Measurements from ENCODE around the gene FGFR4. TPM values are rescaled to one million over a fixed set of nuclear protein-coding genes. Genes with fewer than 3 reads are reported as not detected.

The FGFR4 gene
- total and polyA plus RNA-seq, 2 experiments from 2014 or later: 43.4 to 150 TPM

GRCh38 chr5:177089825-177090641, 3.3 kb downstream of the FGFR4 start:
- H2AFZ ChIP-seq: no peak overlapping the region
- ATAC-seq: no peak
- H3F3A ChIP-seq (replicated peaks; ENCODE audit: low read depth): peaks cover 17% of the 10 kb centered on the region
- H3K36me3 ChIP-seq (ENCODE audit: insufficient read depth): peaks cover 5% of the 10 kb centered on the region
- H4K20me1 ChIP-seq (replicated peaks; ENCODE audit: insufficient read depth): peaks cover 8% of the 10 kb centered on the region; the same call in 1 of the 2 replicates
- no peak overlapping the region for H3K27ac ChIP-seq (ENCODE audit: low read depth)
- Mint-ChIP-seq H3K9me3 (no peaks in the 10 kb centered on the region; the same call in 2 of the 3 replicates), H3K27ac (no peak overlapping the region), H3K4me3 (no peak overlapping the region), H3K27me3 (ENCODE audit: insufficient read depth, low read depth, poor library complexity) (peaks cover 11% of the 10 kb centered on the region), H3K36me3 (ENCODE audit: low read depth) (peaks cover 33% of the 10 kb centered on the region), H3K4me1 (peaks cover 26% of the 10 kb centered on the region)
- TF ChIP-seq ZNF114 (CRISPR knock-in tag; IDR thresholded peaks at IDR 0.05) (no peak), EZH2 (IDR thresholded peaks at IDR 0.05; ENCODE audit: low read depth, unreplicated experiment) (no peak), STAT1 (IDR thresholded peaks at IDR 0.05; ENCODE audit: unreplicated experiment) (no peak), NANOG (IDR thresholded peaks at IDR 0.05; ENCODE audit: borderline replicate concordance) (no peak)
- TF ChIP-seq, protein P1, sequence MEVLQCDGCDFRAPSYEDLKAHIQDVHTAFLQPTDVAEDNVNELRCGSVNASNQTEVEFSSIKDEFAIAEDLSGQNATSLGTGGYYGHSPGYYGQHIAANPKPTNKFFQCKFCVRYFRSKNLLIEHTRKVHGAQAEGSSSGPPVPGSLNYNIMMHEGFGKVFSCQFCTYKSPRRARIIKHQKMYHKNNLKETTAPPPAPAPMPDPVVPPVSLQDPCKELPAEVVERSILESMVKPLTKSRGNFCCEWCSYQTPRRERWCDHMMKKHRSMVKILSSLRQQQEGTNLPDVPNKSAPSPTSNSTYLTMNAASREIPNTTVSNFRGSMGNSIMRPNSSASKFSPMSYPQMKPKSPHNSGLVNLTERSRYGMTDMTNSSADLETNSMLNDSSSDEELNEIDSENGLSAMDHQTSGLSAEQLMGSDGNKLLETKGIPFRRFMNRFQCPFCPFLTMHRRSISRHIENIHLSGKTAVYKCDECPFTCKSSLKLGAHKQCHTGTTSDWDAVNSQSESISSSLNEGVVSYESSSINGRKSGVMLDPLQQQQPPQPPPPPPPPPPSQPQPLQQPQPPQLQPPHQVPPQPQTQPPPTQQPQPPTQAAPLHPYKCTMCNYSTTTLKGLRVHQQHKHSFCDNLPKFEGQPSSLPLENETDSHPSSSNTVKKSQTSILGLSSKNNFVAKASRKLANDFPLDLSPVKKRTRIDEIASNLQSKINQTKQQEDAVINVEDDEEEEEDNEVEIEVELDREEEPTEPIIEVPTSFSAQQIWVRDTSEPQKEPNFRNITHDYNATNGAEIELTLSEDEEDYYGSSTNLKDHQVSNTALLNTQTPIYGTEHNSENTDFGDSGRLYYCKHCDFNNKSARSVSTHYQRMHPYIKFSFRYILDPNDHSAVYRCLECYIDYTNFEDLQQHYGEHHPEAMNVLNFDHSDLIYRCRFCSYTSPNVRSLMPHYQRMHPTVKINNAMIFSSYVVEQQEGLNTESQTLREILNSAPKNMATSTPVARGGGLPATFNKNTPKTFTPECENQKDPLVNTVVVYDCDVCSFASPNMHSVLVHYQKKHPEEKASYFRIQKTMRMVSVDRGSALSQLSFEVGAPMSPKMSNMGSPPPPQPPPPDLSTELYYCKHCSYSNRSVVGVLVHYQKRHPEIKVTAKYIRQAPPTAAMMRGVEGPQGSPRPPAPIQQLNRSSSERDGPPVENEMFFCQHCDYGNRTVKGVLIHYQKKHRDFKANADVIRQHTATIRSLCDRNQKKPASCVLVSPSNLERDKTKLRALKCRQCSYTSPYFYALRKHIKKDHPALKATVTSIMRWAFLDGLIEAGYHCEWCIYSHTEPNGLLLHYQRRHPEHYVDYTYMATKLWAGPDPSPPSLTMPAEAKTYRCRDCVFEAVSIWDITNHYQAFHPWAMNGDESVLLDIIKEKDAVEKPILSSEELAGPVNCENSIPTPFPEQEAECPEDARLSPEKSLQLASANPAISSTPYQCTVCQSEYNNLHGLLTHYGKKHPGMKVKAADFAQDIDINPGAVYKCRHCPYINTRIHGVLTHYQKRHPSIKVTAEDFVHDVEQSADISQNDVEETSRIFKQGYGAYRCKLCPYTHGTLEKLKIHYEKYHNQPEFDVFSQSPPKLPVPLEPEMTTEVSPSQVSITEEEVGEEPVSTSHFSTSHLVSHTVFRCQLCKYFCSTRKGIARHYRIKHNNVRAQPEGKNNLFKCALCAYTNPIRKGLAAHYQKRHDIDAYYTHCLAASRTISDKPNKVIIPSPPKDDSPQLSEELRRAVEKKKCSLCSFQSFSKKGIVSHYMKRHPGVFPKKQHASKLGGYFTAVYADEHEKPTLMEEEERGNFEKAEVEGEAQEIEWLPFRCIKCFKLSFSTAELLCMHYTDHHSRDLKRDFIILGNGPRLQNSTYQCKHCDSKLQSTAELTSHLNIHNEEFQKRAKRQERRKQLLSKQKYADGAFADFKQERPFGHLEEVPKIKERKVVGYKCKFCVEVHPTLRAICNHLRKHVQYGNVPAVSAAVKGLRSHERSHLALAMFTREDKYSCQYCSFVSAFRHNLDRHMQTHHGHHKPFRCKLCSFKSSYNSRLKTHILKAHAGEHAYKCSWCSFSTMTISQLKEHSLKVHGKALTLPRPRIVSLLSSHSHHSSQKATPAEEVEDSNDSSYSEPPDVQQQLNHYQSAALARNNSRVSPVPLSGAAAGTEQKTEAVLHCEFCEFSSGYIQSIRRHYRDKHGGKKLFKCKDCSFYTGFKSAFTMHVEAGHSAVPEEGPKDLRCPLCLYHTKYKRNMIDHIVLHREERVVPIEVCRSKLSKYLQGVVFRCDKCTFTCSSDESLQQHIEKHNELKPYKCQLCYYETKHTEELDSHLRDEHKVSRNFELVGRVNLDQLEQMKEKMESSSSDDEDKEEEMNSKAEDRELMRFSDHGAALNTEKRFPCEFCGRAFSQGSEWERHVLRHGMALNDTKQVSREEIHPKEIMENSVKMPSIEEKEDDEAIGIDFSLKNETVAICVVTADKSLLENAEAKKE (CRISPR knock-in tag; IDR thresholded peaks at IDR 0.05): no peak
- H3K79me2 ChIP-seq (replicated peaks; ENCODE audit: insufficient read depth): peaks cover 22% of the 10 kb centered on the region
- no peaks in the 10 kb centered on the region for H3K9me2 ChIP-seq (ENCODE audit: insufficient read depth)
- no peak for DNase-seq (ENCODE audit: low spot score)
- no peak overlapping the region for H3K4me2 ChIP-seq
- H3K4me3 ChIP-seq: no peak overlapping the region
- no peaks in the 10 kb centered on the region for H3K27me3 ChIP-seq (ENCODE audit: insufficient read depth)
- H3K4me1 ChIP-seq (ENCODE audit: insufficient read depth): peaks cover 17% of the 10 kb centered on the region

Measured in GM23338 (cell line).